Measurements from ENCODE around the gene ZFAND2A.
"Not testable (repeated sequence)": the region's sequence is repeated elsewhere in the genome, so short reads cannot be mapped to it uniquely, and the experiment has no call there.

Gene ZFAND2A

GRCh38 chr7:1122832-1123501, 37.0 kb downstream of the ZFAND2A start:
- no peak for DNase-seq

GRCh38 chr7:1121886-1122831, 37.8 kb downstream of the ZFAND2A start:
- DNase-seq: no peak

- DNase-seq: no peak
These were observed 38.5 kb downstream of the ZFAND2A start for GRCh38 chr7:1121476-1121875.

GRCh38 chr7:1120791-1121190, 39.2 kb downstream of the ZFAND2A start:
- DNase-seq: no peak

GRCh38 chr7:1119201-1119600, 40.8 kb downstream of the ZFAND2A start:
- DNase-seq: no peak

- DNase-seq: no peak
These were observed 42.6 kb downstream of the ZFAND2A start for GRCh38 chr7:1117321-1117928.

GRCh38 chr7:1116383-1117008, 43.5 kb downstream of the ZFAND2A start:
- not testable (repeated sequence) for DNase-seq

- DNase-seq: not testable (repeated sequence)
These were observed 44.6 kb downstream of the ZFAND2A start for GRCh38 chr7:1115171-1116045.

GRCh38 chr7:1114505-1114904, 45.5 kb downstream of the ZFAND2A start:
- no peak for DNase-seq

GRCh38 chr7:1114088-1114487, 45.9 kb downstream of the ZFAND2A start:
- DNase-seq: no peak

- DNase-seq: no peak
These were observed 46.5 kb downstream of the ZFAND2A start for GRCh38 chr7:1113548-1113885.

- DNase-seq: no peak
These were observed 47.1 kb downstream of the ZFAND2A start for GRCh38 chr7:1112625-1113547.

- peak; percentile 15 for DNase-seq
These were observed 47.9 kb downstream of the ZFAND2A start for GRCh38 chr7:1112109-1112508.

- no peak for DNase-seq
These were observed 48.8 kb downstream of the ZFAND2A start for GRCh38 chr7:1111156-1111555.

GRCh38 chr7:1110358-1110757, 49.6 kb downstream of the ZFAND2A start:
- no peak for DNase-seq

- no peak for DNase-seq
These were observed 50.2 kb downstream of the ZFAND2A start for GRCh38 chr7:1109581-1110310.

- no peak for DNase-seq
These were observed 51.6 kb downstream of the ZFAND2A start for GRCh38 chr7:1108264-1108920.

- DNase-seq: no peak
These were observed 53.1 kb downstream of the ZFAND2A start for GRCh38 chr7:1106793-1107421.
